ENCODE data around the gene OR2T11.
"Not testable (repeated sequence)": the region's sequence is repeated elsewhere in the genome, so short reads cannot be mapped to it uniquely, and the experiment has no call there.

OR2T11 gene

GRCh38 chr1:248634991-248635390 is at the start of gene OR2T11:
Gene OR2T11, minus strand, starts transcription at chr1:248635091. Its CDS starts 7,963 bp downstream, at chr1:248627128.
- not testable (repeated sequence) for DNase-seq

GRCh38 chr1:248681651-248682050 is 46.8 kb upstream of the OR2T11 start:
- no peak for DNase-seq

GRCh38 chr1:248670003-248670402 is 35.1 kb upstream of the OR2T11 start:
- DNase-seq = no peak

GRCh38 chr1:248663453-248664328 is 28.8 kb upstream of the OR2T11 start:
- DNase-seq = not testable (repeated sequence)

- not testable (repeated sequence) for DNase-seq
These were observed 21.9 kb upstream of the OR2T11 start for GRCh38 chr1:248656797-248657196.

GRCh38 chr1:248655354-248655753 is 20.5 kb upstream of the OR2T11 start, which contains the start of gene OR2T27:
Gene OR2T27, minus strand, starts transcription at chr1:248655528. Its CDS starts 4,644 bp downstream, at chr1:248650884.
- DNase-seq = not testable (repeated sequence)

GRCh38 chr1:248648770-248649536 is 14.1 kb upstream of the OR2T11 start:
- DNase-seq = not testable (repeated sequence)

GRCh38 chr1:248645178-248645577 is 10.3 kb upstream of the OR2T11 start, which contains the start of gene OR2T35:
Gene OR2T35, minus strand, starts transcription at chr1:248645278. Its CDS starts 6,020 bp downstream, at chr1:248639258.
- DNase-seq = not testable (repeated sequence)

- not testable (repeated sequence) for DNase-seq
These were observed 8.2 kb upstream of the OR2T11 start for GRCh38 chr1:248642971-248643651.

GRCh38 chr1:248641583-248641982 is 6.7 kb upstream of the OR2T11 start:
- not testable (repeated sequence) for DNase-seq

GRCh38 chr1:248640906-248641305 is 6.0 kb upstream of the OR2T11 start:
- DNase-seq = not testable (repeated sequence)

- DNase-seq = not testable (repeated sequence)
These were observed 4.8 kb upstream of the OR2T11 start for GRCh38 chr1:248639652-248640051.

GRCh38 chr1:248636612-248637011 is 1.7 kb upstream of the OR2T11 start:
- not testable (repeated sequence) for DNase-seq

GRCh38 chr1:248631354-248632008 is 3.4 kb downstream of the OR2T11 start:
- DNase-seq = no peak

GRCh38 chr1:248630551-248630950 is 4.3 kb downstream of the OR2T11 start:
- no peak for DNase-seq

- no peak for DNase-seq
These were observed 6.7 kb downstream of the OR2T11 start for GRCh38 chr1:248627971-248628844.

GRCh38 chr1:248625971-248626370 is 8.9 kb downstream of the OR2T11 start:
- no peak for DNase-seq

GRCh38 chr1:248625166-248625565 is 9.7 kb downstream of the OR2T11 start:
- DNase-seq = no peak

- DNase-seq = peak; percentile 1
These were observed 12.3 kb downstream of the OR2T11 start for GRCh38 chr1:248622570-248623001.

- no peak for DNase-seq
These were observed 13.1 kb downstream of the OR2T11 start for GRCh38 chr1:248621770-248622169.

- peak; percentile 1 for DNase-seq
These were observed 16.0 kb downstream of the OR2T11 start for GRCh38 chr1:248618878-248619277.

Data from HCEC 1CT (cell line).